Measurements from ENCODE around the gene SUFU.

- TF ChIP-seq, protein P1, sequence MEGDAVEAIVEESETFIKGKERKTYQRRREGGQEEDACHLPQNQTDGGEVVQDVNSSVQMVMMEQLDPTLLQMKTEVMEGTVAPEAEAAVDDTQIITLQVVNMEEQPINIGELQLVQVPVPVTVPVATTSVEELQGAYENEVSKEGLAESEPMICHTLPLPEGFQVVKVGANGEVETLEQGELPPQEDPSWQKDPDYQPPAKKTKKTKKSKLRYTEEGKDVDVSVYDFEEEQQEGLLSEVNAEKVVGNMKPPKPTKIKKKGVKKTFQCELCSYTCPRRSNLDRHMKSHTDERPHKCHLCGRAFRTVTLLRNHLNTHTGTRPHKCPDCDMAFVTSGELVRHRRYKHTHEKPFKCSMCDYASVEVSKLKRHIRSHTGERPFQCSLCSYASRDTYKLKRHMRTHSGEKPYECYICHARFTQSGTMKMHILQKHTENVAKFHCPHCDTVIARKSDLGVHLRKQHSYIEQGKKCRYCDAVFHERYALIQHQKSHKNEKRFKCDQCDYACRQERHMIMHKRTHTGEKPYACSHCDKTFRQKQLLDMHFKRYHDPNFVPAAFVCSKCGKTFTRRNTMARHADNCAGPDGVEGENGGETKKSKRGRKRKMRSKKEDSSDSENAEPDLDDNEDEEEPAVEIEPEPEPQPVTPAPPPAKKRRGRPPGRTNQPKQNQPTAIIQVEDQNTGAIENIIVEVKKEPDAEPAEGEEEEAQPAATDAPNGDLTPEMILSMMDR (IDR thresholded peaks at IDR 0.05) = no peak
- no peak for TF ChIP-seq EZH2phosphoT487 (IDR thresholded peaks at IDR 0.05)
- TF ChIP-seq EZH2 (IDR thresholded peaks at IDR 0.05) = no peak
These were observed 179.2 kb downstream of the SUFU start for GRCh38 chr10:102682981-102683380.
